LNCaP clone FGC (cell line): ENCODE measurements around the gene EMSY.
A peak's percentile ranks its signal among the peaks of the same experiment; 100 is the strongest.

Source experiments
- DNase-seq: peaks from one replicate; pipeline ENCODE4 v3.0.0-alpha.2; 2011; ENCODE audit warnings: low read depth
- H3K4me3 ChIP-seq: 2 replicates; pipeline ENCODE4 v1.5.1; 2011; ENCODE audit warnings: mild to moderate bottlenecking, low read depth, low read length, control low read depth
- CTCF ChIP-seq: IDR thresholded peaks from 2 replicates; pipeline ENCODE4 v1.5.1; 2012; ENCODE audit warnings: mild to moderate bottlenecking; ENCODE audit not compliant: control insufficient read depth, insufficient read depth; ENCODE audit errors: extremely low read depth

EMSY gene

GRCh38 chr11:76455931-76456330 is 11.1 kb downstream of the EMSY start:
- no peak for TF ChIP-seq CTCF
- no peak for DNase-seq

GRCh38 chr11:76456571-76456970 is 11.8 kb downstream of the EMSY start:
- no peak overlapping the region for H3K4me3 ChIP-seq
- DNase-seq, result no peak
- TF ChIP-seq CTCF, result no peak

More at GRCh38 chr11:76455931-76456330, 11.1 kb downstream of the EMSY start:
- no peak overlapping the region for H3K4me3 ChIP-seq

- TF ChIP-seq CTCF, result peak; percentile 22; the same call in 1 of the 2 replicates
- no peak for DNase-seq
- no peak overlapping the region for H3K4me3 ChIP-seq
These were observed 14.5 kb downstream of the EMSY start for GRCh38 chr11:76459299-76459698.

- no peak for TF ChIP-seq CTCF
- no peak for DNase-seq
- no peak overlapping the region for H3K4me3 ChIP-seq
These were observed 15.0 kb downstream of the EMSY start for GRCh38 chr11:76459846-76460245.

GRCh38 chr11:76462317-76462716 is 17.5 kb downstream of the EMSY start:
- no peak overlapping the region for H3K4me3 ChIP-seq
- no peak for DNase-seq
- TF ChIP-seq CTCF, result no peak

GRCh38 chr11:76465701-76466100 is 20.9 kb downstream of the EMSY start:
- no peak for TF ChIP-seq CTCF
- no peak overlapping the region for H3K4me3 ChIP-seq
- no peak for DNase-seq

GRCh38 chr11:76466666-76467065 is 21.8 kb downstream of the EMSY start:
- no peak overlapping the region for H3K4me3 ChIP-seq
- no peak for TF ChIP-seq CTCF
- no peak for DNase-seq
